Upper lobe of right lung (tissue), 1 donor: Measurements from ENCODE around the gene CCND3. TPM values are rescaled to one million over a fixed set of nuclear protein-coding genes. Genes with fewer than 3 reads are reported as not detected.

Experiments used
- ATAC-seq: fragments of 200-7000 bp; cut with Tn5 transposase; one replicate; pipeline ENCODE4 v1.9.1; 2020; ENCODE audit warnings: mild to moderate bottlenecking, moderate library complexity
- DNase-seq: peaks from one replicate; pipeline ENCODE4 v3.0.0-alpha.2; 2020
- H3K27ac ChIP-seq: fragments of 200-600 bp; one replicate; pipeline ENCODE4 v1.8.0; 2022
- H3K27me3 ChIP-seq: fragments of 200-600 bp; one replicate; pipeline ENCODE4 v1.8.0; 2022; ENCODE audit warnings: mild to moderate bottlenecking
- H3K36me3 ChIP-seq: fragments of 200-600 bp; one replicate; pipeline ENCODE4 v1.8.0; 2022
- H3K4me1 ChIP-seq: fragments of 200-600 bp; one replicate; pipeline ENCODE4 v1.8.0; 2022
- H3K4me3 ChIP-seq: fragments of 200-600 bp; one replicate; pipeline ENCODE4 v1.8.0; 2022; ENCODE audit warnings: mild to moderate bottlenecking
- H3K9me3 ChIP-seq: fragments of 200-600 bp; one replicate; pipeline ENCODE4 v1.8.0; 2022
- intact Hi-C: fragments of 100-400 bp; cut with DNase I; formaldehyde crosslinking; loops from one replicate; pipeline ENCODE4 v1.11.0; 2022
- total RNA-seq: library from RNA; stranded (reverse); fragmentation: NEBNext Ultra II Directional; extraction: Animal tissue kit (Norgen Biotek cat#: 25700); gene quantifications from one replicate; pipeline ENCODE4 v1.2.1, GENCODE V29; 2021
- TF ChIP-seq, protein P1 (sequence below): fragments of 200-600 bp; IDR thresholded peaks from one replicate; pipeline ENCODE4 v1.8.0; 2022; ENCODE audit warnings: antibody characterized with exemption
- donor health status: DM: no; HTN: yes; CAD: no; lungs with severe emphysema.

The CCND3 gene
- total RNA-seq, 1 donor from 2014 or later, result 186 TPM

DNA sequence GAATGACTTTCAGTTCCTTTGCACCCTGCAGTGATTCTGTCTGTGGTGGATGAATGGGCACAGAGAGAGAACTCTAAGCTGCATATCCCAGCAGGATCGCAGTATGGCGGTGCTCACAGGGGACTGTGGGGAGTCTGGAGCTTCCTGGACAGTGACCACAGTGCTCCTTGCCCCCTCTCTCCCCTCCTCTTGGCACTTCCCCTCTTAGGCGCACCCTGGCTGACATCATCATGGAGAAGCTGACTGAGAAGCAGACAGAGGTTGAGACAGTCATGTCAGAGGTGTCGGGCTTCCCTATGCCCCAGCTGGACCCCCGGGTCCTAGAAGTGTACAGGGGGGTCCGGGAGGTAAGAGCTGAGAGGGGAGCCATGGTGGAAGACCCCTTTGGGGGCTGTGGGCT lies 11.7 kb downstream of the CCND3 start:
- no peak for DNase-seq
- Histone ChIP-seq H3K27me3 (no peaks in the 10 kb centered on the region), H3K36me3 (peaks cover 81% of the 10 kb centered on the region), H3K4me3 (no peak overlapping the region), H3K9me3 (no peaks in the 10 kb centered on the region), H3K4me1 (peaks cover 4% of the 10 kb centered on the region), H3K27ac (no peak overlapping the region)
- peak; percentile 55 for ATAC-seq
- intact Hi-C loops, result loop anchor here (10.0 kb wide), 1 partner anchor 145 kb away; the partner anchor contains the start of genes PRICKLE4 and TOMM6
- TF ChIP-seq, protein P1, sequence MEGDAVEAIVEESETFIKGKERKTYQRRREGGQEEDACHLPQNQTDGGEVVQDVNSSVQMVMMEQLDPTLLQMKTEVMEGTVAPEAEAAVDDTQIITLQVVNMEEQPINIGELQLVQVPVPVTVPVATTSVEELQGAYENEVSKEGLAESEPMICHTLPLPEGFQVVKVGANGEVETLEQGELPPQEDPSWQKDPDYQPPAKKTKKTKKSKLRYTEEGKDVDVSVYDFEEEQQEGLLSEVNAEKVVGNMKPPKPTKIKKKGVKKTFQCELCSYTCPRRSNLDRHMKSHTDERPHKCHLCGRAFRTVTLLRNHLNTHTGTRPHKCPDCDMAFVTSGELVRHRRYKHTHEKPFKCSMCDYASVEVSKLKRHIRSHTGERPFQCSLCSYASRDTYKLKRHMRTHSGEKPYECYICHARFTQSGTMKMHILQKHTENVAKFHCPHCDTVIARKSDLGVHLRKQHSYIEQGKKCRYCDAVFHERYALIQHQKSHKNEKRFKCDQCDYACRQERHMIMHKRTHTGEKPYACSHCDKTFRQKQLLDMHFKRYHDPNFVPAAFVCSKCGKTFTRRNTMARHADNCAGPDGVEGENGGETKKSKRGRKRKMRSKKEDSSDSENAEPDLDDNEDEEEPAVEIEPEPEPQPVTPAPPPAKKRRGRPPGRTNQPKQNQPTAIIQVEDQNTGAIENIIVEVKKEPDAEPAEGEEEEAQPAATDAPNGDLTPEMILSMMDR, result no peak

DNA sequence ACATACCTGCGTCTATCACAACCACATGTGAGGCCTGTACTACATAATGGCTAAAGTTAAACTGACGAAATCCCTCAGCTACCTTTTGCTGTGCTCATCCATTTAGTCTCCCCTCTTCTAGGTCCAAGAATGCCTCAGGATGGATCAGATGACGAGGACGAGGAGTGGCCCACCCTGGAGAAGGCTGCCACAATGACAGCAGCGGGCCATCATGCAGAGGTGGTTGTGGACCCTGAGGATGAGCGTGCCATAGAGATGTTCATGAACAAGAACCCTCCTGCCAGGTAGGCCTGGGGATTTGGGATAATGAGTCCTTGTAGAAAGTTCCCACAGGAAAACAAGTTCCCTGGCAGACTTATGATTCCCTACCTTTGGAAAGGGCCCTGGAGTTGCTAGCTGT lies 14.4 kb downstream of the CCND3 start:
- DNase-seq (no peak), ATAC-seq (no peak)
- intact Hi-C loops, result no loop called here
- no peaks in the 10 kb centered on the region for H3K27me3 ChIP-seq
- no peaks in the 10 kb centered on the region for H3K9me3 ChIP-seq
- no peak overlapping the region for H3K4me3 ChIP-seq
- H3K36me3 ChIP-seq, result peaks cover 60% of the 10 kb centered on the region
- TF ChIP-seq, protein P1, result no peak
- H3K4me1 ChIP-seq, result peaks cover 10% of the 10 kb centered on the region
- no peak overlapping the region for H3K27ac ChIP-seq

DNA sequence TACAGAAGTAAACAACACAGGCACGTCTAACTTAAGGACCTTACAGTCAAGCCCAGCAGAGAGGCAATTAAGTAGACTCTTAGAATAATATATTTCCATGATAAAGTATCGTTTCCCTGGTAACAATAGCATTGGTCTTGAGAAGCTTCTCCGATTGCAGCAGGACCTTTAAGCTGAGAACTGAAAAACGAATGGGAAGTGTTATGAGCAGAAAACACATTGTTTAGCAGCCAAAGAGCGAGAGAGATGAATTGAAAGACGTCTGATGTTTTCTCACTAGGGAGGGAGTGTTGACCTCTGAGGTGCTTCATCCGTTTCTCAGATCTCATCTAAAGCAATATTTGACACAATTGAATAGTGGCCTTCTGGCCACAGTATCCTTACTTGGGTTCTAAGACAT lies 19.5 kb downstream of the CCND3 start:
- H3K4me3 ChIP-seq, result peak overlapping the region; percentile 95
- peaks cover 29% of the 10 kb centered on the region for H3K4me1 ChIP-seq
- H3K27me3 ChIP-seq, result no peaks in the 10 kb centered on the region
- intact Hi-C loops, result no loop called here
- H3K9me3 ChIP-seq, result no peaks in the 10 kb centered on the region
- no peak for DNase-seq
- TF ChIP-seq, protein P1, result no peak
- no peak for ATAC-seq
- peak overlapping the region; percentile 98 for H3K27ac ChIP-seq
- peaks cover 9% of the 10 kb centered on the region for H3K36me3 ChIP-seq

DNA sequence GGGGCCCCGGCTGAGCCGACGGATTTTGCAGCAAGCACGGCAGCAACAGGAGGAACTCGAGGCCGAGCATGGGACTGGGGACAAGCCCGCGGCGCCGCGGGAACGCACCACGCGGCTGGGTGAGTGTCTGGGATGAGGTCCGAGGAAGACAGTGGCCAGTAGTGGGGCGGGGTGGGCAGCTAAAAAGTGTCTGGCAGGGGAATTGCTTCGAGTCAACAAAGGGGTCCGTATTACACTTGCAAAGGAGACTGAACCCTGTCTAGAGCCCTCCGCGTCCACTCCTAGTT lies 20.0 kb downstream of the CCND3 start:
- H3K9me3 ChIP-seq, result no peaks in the 10 kb centered on the region
- ATAC-seq (peak; percentile 37), DNase-seq (no peak)
- H3K27me3 ChIP-seq, result no peaks in the 10 kb centered on the region
- TF ChIP-seq, protein P1, result no peak
- H3K4me1 ChIP-seq, result peaks cover 29% of the 10 kb centered on the region
- H3K27ac ChIP-seq, result peak overlapping the region; percentile 98
- H3K36me3 ChIP-seq, result peaks cover 7% of the 10 kb centered on the region
- H3K4me3 ChIP-seq, result peak overlapping the region; percentile 95
- intact Hi-C loops, result no loop called here

DNA sequence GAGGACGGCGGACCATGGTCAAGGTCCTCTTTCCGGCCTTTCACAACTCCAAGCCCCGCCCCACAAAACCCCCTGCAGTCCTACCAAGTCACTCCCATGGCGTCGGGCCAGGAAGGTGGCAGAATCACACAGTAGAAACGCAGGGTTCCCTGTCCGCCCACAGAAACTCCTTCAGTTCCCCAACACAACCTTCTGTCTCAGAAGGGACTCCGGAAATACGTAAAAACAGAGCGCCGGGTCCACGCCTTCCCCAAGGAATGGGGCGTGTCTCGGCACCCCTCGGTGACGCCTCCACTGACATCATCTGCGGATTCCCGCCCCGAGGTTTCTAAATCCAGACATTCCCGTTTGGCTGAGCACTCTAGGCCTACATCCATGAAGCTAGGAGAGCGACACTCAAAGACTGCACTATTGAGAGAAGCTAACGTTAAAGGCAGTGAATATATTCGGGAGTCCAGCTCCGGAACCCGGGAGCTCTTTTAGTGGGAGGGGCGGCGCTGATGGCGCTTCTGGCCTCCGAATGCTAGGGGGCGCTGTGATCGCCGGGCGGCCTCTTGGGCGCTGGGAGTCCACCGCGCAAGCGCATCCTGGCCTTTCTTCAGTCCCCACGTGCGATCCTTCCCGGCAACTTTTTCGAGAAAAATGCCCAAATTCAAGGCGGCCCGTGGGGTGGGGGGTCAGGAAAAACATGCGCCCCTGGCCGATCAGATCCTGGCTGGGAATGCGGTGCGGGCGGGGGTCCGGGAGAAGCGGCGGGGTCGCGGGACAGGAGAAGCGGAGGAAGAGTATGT lies 20.5 kb downstream of the CCND3 start, which contains the start of the genes BYSL and MED20:
Gene BYSL (plus strand): TSS at position 579 of the 791 bp plus-strand sequence. CDS start 64 bp downstream, at position 643.
Gene MED20 (minus strand): TSS at position 219 of the 791 bp plus-strand sequence. CDS start 121 bp downstream, at position 98.
- H3K4me3 ChIP-seq, result peak within 1 kb of the TSS; percentile 95
- peaks cover 29% of the 10 kb centered on the region for H3K4me1 ChIP-seq
- H3K9me3 ChIP-seq, result no peaks in the 10 kb centered on the region
- H3K27ac ChIP-seq, result peak within 1 kb of the TSS; percentile 98
- DNase-seq (peak; percentile 95), ATAC-seq (peak; percentile 98)
- no peaks in the 10 kb centered on the region for H3K27me3 ChIP-seq
- H3K36me3 ChIP-seq, result peaks cover 12% of the 10 kb centered on the region
- intact Hi-C loops, result no loop called here
- TF ChIP-seq, protein P1, result peak; percentile 99
